OCI-LY1 (cell line): Measurements from ENCODE around the gene NSUN2.

ENCODE experiments used
- H2AFZ ChIP-seq: fragments of 200-600 bp; sonication (generic), shearing (Covaris generic); 2 replicates; pipeline ENCODE4 v1.6.0; 2014; ENCODE audit warnings: antibody characterized with exemption, mild to moderate bottlenecking, low read length
- H3F3A ChIP-seq: fragments of 200-600 bp; sonication (generic), shearing (Covaris generic); 2 replicates; pipeline ENCODE4 v1.6.0; 2014; ENCODE audit warnings: mild to moderate bottlenecking, antibody characterized with exemption, low read length, moderate library complexity; ENCODE audit not compliant: insufficient read depth
- H3K27ac ChIP-seq: fragments of 200-600 bp; sonication (generic); 2 replicates; pipeline ENCODE4 v1.5.1; 2014; ENCODE audit warnings: low read length, mixed run types, mild to moderate bottlenecking, low read depth; ENCODE audit not compliant: poor library complexity, severe bottlenecking
- H3K27me3 ChIP-seq: fragments of 200-600 bp; sonication (generic); 2 replicates; pipeline ENCODE4 v1.6.0; 2014; ENCODE audit warnings: antibody characterized with exemption, mild to moderate bottlenecking, low read length, moderate library complexity; ENCODE audit not compliant: insufficient read depth
- H3K36me3 ChIP-seq: fragments of 200-600 bp; sonication (generic); 2 replicates; pipeline ENCODE4 v1.6.1; 2014; ENCODE audit warnings: mild to moderate bottlenecking, antibody characterized with exemption, low read length, moderate library complexity, mixed read lengths; ENCODE audit not compliant: insufficient read depth
- H3K4me1 ChIP-seq: fragments of 200-600 bp; sonication (generic); 2 replicates; pipeline ENCODE4 v1.5.1; 2014; ENCODE audit warnings: mild to moderate bottlenecking, low read length, moderate library complexity; ENCODE audit not compliant: insufficient read depth, severe bottlenecking
- H3K4me2 ChIP-seq: fragments of 200-600 bp; sonication (generic), shearing (Covaris generic); 2 replicates; pipeline ENCODE4 v1.6.1; 2014; ENCODE audit warnings: low read length
- H3K4me3 ChIP-seq: fragments of 200-600 bp; sonication (generic); 2 replicates; pipeline ENCODE4 v1.5.1; 2014; ENCODE audit warnings: low read length, low read depth, mild to moderate bottlenecking, mixed read lengths; ENCODE audit not compliant: poor library complexity, severe bottlenecking
- H3K79me2 ChIP-seq: fragments of 200-600 bp; shearing (Covaris generic); 2 replicates; pipeline ENCODE4 v1.6.1; 2016; ENCODE audit warnings: mixed run types, low read length, mixed read lengths; ENCODE audit not compliant: insufficient read depth
- H3K9ac ChIP-seq: fragments of 200-600 bp; sonication (generic), shearing (Covaris generic); 2 replicates; pipeline ENCODE4 v1.6.1; 2014; ENCODE audit warnings: mild to moderate bottlenecking, low read length, mixed read lengths
- H3K9me2 ChIP-seq: fragments of 200-600 bp; sonication (generic), shearing (Covaris generic); 2 replicates; pipeline ENCODE4 v1.6.1; 2014; ENCODE audit warnings: low read depth, mild to moderate bottlenecking, low read length, mixed read lengths
- H3K9me3 ChIP-seq: fragments of 200-600 bp; shearing (Covaris generic); 2 replicates; pipeline ENCODE4 v1.6.1; 2014; ENCODE audit warnings: low read length, mixed read lengths
- H4K20me1 ChIP-seq: fragments of 200-600 bp; sonication (generic), shearing (Covaris generic); 2 replicates; pipeline ENCODE4 v1.6.0; 2016; ENCODE audit warnings: mild to moderate bottlenecking, low read length; ENCODE audit not compliant: insufficient read depth
- CTCF ChIP-seq: fragments of 200-600 bp; sonication (generic), shearing (Covaris generic); IDR thresholded peaks from 2 replicates; pipeline ENCODE4 v1.5.1; 2017; ENCODE audit warnings: mild to moderate bottlenecking, antibody characterized with exemption, low read length, moderate library complexity, mixed read lengths
- EZH2 ChIP-seq: fragments of 200-600 bp; sonication (generic), shearing (Covaris generic); IDR thresholded peaks from 2 replicates; pipeline ENCODE4 v1.8.0; 2017; ENCODE audit warnings: borderline replicate concordance, mixed run types, mild to moderate bottlenecking, antibody characterized with exemption, low read length, moderate library complexity, mixed read lengths

The NSUN2 gene

GRCh38 chr5:6556089-6556801 lies 76.6 kb downstream of the NSUN2 start:
- H3K27me3 ChIP-seq, result no peaks in the 10 kb centered on the region
- TF ChIP-seq EZH2, result no peak
- TF ChIP-seq CTCF, result no peak
- no peak overlapping the region for H2AFZ ChIP-seq
- H3K27ac ChIP-seq, result no peak overlapping the region
- H4K20me1 ChIP-seq, result no peaks in the 10 kb centered on the region
- no peaks in the 10 kb centered on the region for H3K79me2 ChIP-seq
- H3K4me3 ChIP-seq, result no peak overlapping the region
- H3K4me2 ChIP-seq, result no peak overlapping the region
- H3K4me1 ChIP-seq, result no peaks in the 10 kb centered on the region
- no peaks in the 10 kb centered on the region for H3F3A ChIP-seq
- no peaks in the 10 kb centered on the region for H3K9me3 ChIP-seq
- H3K9me2 ChIP-seq, result no peaks in the 10 kb centered on the region
- no peaks in the 10 kb centered on the region for H3K36me3 ChIP-seq
- H3K9ac ChIP-seq, result no peak overlapping the region

DNA sequence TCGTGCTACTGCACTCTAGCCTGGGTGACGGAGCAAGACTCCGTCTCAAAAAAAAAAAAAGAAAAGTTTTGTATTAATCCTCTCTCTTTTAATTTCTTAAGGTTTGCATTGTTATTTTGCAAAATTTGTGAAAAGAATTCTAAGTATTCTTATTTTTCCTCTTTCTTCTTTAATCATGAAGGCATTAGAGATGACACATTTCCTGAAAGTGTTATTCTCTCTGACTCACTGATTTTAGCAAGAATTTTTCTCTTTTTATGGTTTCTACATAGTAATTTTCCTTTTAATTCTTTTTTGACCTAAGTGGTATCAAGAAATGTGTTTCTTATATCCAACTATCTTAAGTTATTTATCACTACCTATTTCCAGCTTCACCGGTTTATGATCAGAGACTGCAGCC lies 78.0 kb downstream of the NSUN2 start:
- Histone ChIP-seq H3K9me3 (no peaks in the 10 kb centered on the region), H3K4me2 (no peak overlapping the region), H3K79me2 (no peaks in the 10 kb centered on the region), H3K9ac (no peak overlapping the region), H4K20me1 (no peaks in the 10 kb centered on the region), H3K27ac (no peak overlapping the region), H3F3A (no peaks in the 10 kb centered on the region), H3K4me3 (no peak overlapping the region), H3K27me3 (no peaks in the 10 kb centered on the region), H3K36me3 (no peaks in the 10 kb centered on the region), H2AFZ (no peak overlapping the region), H3K9me2 (no peaks in the 10 kb centered on the region), H3K4me1 (no peaks in the 10 kb centered on the region)
- TF ChIP-seq EZH2 (no peak), CTCF (no peak)

DNA sequence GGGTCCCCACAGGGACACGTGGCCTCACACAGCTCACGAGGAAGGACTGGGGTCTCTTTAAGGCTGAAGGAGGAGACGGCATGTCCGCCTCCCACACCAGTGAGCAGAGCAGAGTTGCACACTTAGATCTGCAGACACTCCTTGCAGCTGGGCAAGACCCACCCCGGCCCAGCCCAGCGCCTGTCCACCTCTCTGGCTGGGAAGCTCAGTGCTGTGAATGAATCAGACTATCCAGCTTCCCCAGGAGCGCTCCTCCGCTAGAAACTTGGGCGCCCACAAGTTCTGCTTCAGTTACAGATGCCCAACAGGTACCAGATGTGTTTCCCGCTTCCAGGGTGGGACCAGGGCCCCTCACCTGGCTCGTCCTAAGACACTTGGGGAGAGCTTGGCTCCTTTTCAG lies 78.9 kb downstream of the NSUN2 start:
- Histone ChIP-seq H3K36me3 (no peaks in the 10 kb centered on the region), H3K27me3 (no peaks in the 10 kb centered on the region)

More for the DNA sequence above, 78.9 kb downstream of the NSUN2 start:
- H3K9ac ChIP-seq, result no peak overlapping the region
- no peaks in the 10 kb centered on the region for H3K9me2 ChIP-seq
- H4K20me1 ChIP-seq, result no peaks in the 10 kb centered on the region
- H3K4me3 ChIP-seq, result no peak overlapping the region
- no peaks in the 10 kb centered on the region for H3K4me1 ChIP-seq
- no peaks in the 10 kb centered on the region for H3K9me3 ChIP-seq
- no peak overlapping the region for H3K27ac ChIP-seq
- H2AFZ ChIP-seq, result no peak overlapping the region
- no peak overlapping the region for H3K4me2 ChIP-seq
- H3K79me2 ChIP-seq, result no peaks in the 10 kb centered on the region
- TF ChIP-seq CTCF (no peak), EZH2 (no peak)
- H3F3A ChIP-seq, result no peaks in the 10 kb centered on the region
